Heart left ventricle (tissue), 13 donors: ENCODE data around the gene TGM2.

ENCODE experiments used
- CTCF ChIP-seq, 12 donors: fragments of 200-600 bp; sonication (generic) in 4 of 12; IDR thresholded peaks; one replicate each; pipeline versions ENCODE4 v1.5.0 to v1.8.0; 2018 to 2022; ENCODE audit warnings: antibody characterized with exemption in 12 of 12, mild to moderate bottlenecking in 5 of 12
- POLR2A ChIP-seq, 2 donors: fragments of 450-650 bp; IDR thresholded peaks; one replicate each; pipeline ENCODE4 v1.6.1; 2017; ENCODE audit warnings: antibody characterized with exemption in 2 of 2, mild to moderate bottlenecking in 2 of 2, moderate library complexity in 2 of 2
- donor health status: ischemic (EF 13 %, LVEDD 7.1; RV severe dilation, severe dysfunction).
- donor health status: DM: no; HTN: yes; CAD: no.
- donor health status: DM: no; HTN: no; CAD: no.
- donor health status: ischemic (EF 25% LVEDD 6.9; RV normal size, moderate dysfunction).
- donor health status: ischemic (EF 25% LVEDD 5.7; RV mildly dilated, moderate dysfunction).
- donor health status: ischemic (EF 35%, LVEDD 5.7; RV mildly dilated, moderate dysfunction).
- donor health status: nonischemic (EF 11% LVEDD 7.7; RV severe dilation, severe dysfunction).
- donor health status: DM: yes; HTN: yes; CAD: no.
- donor health status: PGD.
- donor health status: ischemic (EF 29% LVEDD 5.4; RV normal size, mild dysfunction).
- donor health status: nonischemic (EF 23%, LVEDD 6.1; RV moderate dilation, normal function).

- TF ChIP-seq CTCF (IDR thresholded peaks at IDR 0.05) = no peak
- no peak for TF ChIP-seq POLR2A (IDR thresholded peaks at IDR 0.05)
Measured at GRCh38 chr20:38171675-38172043, 6.6 kb upstream of the TGM2 start.
